Measurements from ENCODE around the gene EPHA2.

Gene EPHA2

DNA sequence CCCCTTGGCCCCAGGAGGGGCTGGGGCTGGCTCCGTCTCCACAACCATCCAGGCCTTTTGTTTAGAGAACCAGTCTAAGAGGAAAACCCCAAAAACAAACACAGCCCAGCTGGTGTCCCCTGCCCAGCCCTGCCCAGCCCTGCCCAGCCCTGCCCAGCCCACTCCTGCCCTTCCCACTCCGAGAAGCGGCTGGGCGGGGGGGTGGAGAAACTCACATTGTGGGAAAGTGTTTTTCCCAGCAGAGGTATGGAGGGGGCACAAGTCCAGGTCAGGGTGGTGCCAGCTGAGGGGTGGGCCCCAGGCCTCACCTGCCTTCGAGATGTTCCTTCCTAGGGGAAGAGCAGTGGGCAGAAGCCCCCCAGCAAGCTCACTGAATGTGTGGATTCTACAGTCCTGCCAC is 72.4 kb downstream of the EPHA2 start:
- ATAC-seq: no peak
- no peak for TF ChIP-seq ZC3H10 (CRISPR knock-in tag; IDR thresholded peaks at IDR 0.05)
- no peak for TF ChIP-seq ESRRG (CRISPR knock-in tag; IDR thresholded peaks at IDR 0.05)
- TF ChIP-seq, protein P1, sequence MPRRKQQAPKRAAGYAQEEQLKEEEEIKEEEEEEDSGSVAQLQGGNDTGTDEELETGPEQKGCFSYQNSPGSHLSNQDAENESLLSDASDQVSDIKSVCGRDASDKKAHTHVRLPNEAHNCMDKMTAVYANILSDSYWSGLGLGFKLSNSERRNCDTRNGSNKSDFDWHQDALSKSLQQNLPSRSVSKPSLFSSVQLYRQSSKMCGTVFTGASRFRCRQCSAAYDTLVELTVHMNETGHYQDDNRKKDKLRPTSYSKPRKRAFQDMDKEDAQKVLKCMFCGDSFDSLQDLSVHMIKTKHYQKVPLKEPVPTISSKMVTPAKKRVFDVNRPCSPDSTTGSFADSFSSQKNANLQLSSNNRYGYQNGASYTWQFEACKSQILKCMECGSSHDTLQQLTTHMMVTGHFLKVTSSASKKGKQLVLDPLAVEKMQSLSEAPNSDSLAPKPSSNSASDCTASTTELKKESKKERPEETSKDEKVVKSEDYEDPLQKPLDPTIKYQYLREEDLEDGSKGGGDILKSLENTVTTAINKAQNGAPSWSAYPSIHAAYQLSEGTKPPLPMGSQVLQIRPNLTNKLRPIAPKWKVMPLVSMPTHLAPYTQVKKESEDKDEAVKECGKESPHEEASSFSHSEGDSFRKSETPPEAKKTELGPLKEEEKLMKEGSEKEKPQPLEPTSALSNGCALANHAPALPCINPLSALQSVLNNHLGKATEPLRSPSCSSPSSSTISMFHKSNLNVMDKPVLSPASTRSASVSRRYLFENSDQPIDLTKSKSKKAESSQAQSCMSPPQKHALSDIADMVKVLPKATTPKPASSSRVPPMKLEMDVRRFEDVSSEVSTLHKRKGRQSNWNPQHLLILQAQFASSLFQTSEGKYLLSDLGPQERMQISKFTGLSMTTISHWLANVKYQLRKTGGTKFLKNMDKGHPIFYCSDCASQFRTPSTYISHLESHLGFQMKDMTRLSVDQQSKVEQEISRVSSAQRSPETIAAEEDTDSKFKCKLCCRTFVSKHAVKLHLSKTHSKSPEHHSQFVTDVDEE (CRISPR knock-in tag; IDR thresholded peaks at IDR 0.05): no peak
- TF ChIP-seq ISL1 (CRISPR knock-in tag; IDR thresholded peaks at IDR 0.05): no peak
- no peak for TF ChIP-seq PPARA (CRISPR knock-in tag; IDR thresholded peaks at IDR 0.05; ENCODE audit: borderline replicate concordance)
- TF ChIP-seq ZFP30 (CRISPR knock-in tag; IDR thresholded peaks at IDR 0.05): no peak
- TF ChIP-seq ZNF70 (CRISPR knock-in tag; IDR thresholded peaks at IDR 0.05): no peak
- TF ChIP-seq GLIS3 (CRISPR knock-in tag; IDR thresholded peaks at IDR 0.05): no peak
- no peak for TF ChIP-seq ZNF8 (CRISPR knock-in tag; IDR thresholded peaks at IDR 0.05)
- no peak for TF ChIP-seq RARB (CRISPR knock-in tag; IDR thresholded peaks at IDR 0.05)
- TF ChIP-seq ARNTL (CRISPR knock-in tag; IDR thresholded peaks at IDR 0.05; ENCODE audit: borderline replicate concordance, low read depth): no peak
- no peak for TF ChIP-seq BACH2 (CRISPR knock-in tag; IDR thresholded peaks at IDR 0.05; ENCODE audit: borderline replicate concordance)
- no peak for TF ChIP-seq TOX (CRISPR knock-in tag; IDR thresholded peaks at IDR 0.05; ENCODE audit: borderline replicate concordance)
- TF ChIP-seq, protein P2, sequence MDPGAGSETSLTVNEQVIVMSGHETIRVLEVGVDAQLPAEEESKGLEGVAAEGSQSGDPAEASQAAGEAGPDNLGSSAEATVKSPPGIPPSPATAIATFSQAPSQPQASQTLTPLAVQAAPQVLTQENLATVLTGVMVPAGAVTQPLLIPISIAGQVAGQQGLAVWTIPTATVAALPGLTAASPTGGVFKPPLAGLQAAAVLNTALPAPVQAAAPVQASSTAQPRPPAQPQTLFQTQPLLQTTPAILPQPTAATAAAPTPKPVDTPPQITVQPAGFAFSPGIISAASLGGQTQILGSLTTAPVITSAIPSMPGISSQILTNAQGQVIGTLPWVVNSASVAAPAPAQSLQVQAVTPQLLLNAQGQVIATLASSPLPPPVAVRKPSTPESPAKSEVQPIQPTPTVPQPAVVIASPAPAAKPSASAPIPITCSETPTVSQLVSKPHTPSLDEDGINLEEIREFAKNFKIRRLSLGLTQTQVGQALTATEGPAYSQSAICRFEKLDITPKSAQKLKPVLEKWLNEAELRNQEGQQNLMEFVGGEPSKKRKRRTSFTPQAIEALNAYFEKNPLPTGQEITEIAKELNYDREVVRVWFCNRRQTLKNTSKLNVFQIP (CRISPR knock-in tag; IDR thresholded peaks at IDR 0.05; ENCODE audit: borderline replicate concordance, low read depth): no peak
- TF ChIP-seq TCF4 (CRISPR knock-in tag; IDR thresholded peaks at IDR 0.05; ENCODE audit: borderline replicate concordance): no peak
- TF ChIP-seq, protein P3, sequence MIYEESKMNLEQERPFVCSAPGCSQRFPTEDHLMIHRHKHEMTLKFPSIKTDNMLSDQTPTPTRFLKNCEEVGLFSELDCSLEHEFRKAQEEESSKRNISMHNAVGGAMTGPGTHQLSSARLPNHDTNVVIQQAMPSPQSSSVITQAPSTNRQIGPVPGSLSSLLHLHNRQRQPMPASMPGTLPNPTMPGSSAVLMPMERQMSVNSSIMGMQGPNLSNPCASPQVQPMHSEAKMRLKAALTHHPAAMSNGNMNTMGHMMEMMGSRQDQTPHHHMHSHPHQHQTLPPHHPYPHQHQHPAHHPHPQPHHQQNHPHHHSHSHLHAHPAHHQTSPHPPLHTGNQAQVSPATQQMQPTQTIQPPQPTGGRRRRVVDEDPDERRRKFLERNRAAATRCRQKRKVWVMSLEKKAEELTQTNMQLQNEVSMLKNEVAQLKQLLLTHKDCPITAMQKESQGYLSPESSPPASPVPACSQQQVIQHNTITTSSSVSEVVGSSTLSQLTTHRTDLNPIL (CRISPR knock-in tag; IDR thresholded peaks at IDR 0.05; ENCODE audit: low read depth): no peak
- no peak for TF ChIP-seq SNAI2 (CRISPR knock-in tag; IDR thresholded peaks at IDR 0.05)
- TF ChIP-seq ZFP3 (CRISPR knock-in tag; IDR thresholded peaks at IDR 0.05): no peak
- TF ChIP-seq, protein P4, sequence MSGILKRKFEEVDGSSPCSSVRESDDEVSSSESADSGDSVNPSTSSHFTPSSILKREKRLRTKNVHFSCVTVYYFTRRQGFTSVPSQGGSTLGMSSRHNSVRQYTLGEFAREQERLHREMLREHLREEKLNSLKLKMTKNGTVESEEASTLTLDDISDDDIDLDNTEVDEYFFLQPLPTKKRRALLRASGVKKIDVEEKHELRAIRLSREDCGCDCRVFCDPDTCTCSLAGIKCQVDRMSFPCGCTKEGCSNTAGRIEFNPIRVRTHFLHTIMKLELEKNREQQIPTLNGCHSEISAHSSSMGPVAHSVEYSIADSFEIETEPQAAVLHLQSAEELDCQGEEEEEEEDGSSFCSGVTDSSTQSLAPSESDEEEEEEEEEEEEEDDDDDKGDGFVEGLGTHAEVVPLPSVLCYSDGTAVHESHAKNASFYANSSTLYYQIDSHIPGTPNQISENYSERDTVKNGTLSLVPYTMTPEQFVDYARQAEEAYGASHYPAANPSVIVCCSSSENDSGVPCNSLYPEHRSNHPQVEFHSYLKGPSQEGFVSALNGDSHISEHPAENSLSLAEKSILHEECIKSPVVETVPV (CRISPR knock-in tag; IDR thresholded peaks at IDR 0.05): no peak
- TF ChIP-seq, protein P5, sequence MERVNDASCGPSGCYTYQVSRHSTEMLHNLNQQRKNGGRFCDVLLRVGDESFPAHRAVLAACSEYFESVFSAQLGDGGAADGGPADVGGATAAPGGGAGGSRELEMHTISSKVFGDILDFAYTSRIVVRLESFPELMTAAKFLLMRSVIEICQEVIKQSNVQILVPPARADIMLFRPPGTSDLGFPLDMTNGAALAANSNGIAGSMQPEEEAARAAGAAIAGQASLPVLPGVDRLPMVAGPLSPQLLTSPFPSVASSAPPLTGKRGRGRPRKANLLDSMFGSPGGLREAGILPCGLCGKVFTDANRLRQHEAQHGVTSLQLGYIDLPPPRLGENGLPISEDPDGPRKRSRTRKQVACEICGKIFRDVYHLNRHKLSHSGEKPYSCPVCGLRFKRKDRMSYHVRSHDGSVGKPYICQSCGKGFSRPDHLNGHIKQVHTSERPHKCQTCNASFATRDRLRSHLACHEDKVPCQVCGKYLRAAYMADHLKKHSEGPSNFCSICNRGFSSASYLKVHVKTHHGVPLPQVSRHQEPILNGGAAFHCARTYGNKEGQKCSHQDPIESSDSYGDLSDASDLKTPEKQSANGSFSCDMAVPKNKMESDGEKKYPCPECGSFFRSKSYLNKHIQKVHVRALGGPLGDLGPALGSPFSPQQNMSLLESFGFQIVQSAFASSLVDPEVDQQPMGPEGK (CRISPR knock-in tag; IDR thresholded peaks at IDR 0.05; ENCODE audit: borderline replicate concordance): no peak

DNA sequence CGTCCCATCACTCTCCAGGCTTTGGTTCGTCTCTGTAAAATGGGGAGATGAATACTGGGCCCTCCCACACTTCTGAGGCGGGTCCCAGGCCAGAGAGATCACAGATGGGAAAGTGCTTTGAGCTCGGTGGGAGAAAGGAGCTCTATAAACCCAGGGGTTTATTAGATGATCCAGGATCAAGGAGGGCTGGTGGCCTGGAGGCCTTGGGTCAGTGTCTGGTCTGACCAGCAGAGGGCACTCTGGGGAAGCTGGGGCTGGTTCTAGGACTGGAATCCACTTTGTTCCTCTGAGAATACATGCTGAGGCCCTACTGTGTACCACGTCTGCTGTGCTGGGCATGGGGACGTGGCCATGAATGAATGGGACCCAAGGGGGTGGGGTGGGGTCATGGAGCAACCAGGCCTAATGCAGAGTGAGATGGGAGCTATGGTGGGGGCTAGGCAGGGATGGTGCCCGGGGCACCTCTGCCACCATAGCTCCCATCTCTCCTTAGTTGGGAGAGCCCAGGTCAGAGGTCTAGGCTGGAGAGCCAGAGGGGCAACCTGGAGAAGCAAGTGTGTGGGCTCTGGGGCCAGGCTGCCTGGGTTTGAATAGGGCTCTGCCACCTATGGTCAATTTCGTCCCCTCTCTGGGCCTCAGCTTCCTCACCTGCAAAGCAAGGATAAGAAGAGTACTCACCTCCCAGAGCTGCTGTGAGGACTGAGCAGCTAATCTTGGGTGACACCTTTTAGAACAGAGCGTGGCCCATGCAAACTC is 73.4 kb downstream of the EPHA2 start:
- peak; percentile 67 for ATAC-seq
- TF ChIP-seq SNAI2 (CRISPR knock-in tag; IDR thresholded peaks at IDR 0.05) (no peak), ISL1 (CRISPR knock-in tag; IDR thresholded peaks at IDR 0.05) (no peak), PPARA (CRISPR knock-in tag; IDR thresholded peaks at IDR 0.05; ENCODE audit: borderline replicate concordance) (no peak), ZNF8 (CRISPR knock-in tag; IDR thresholded peaks at IDR 0.05) (no peak), TCF4 (CRISPR knock-in tag; IDR thresholded peaks at IDR 0.05; ENCODE audit: borderline replicate concordance) (no peak), ESRRG (CRISPR knock-in tag; IDR thresholded peaks at IDR 0.05) (no peak), ZNF565 (CRISPR knock-in tag; conservative IDR thresholded peaks at IDR 0.05; ENCODE audit: low read depth) (no peak), RARB (CRISPR knock-in tag; IDR thresholded peaks at IDR 0.05) (no peak), ZFP3 (CRISPR knock-in tag; IDR thresholded peaks at IDR 0.05) (no peak), ZNF70 (CRISPR knock-in tag; IDR thresholded peaks at IDR 0.05) (no peak), CSDC2 (CRISPR knock-in tag; IDR thresholded peaks at IDR 0.05) (no peak), GLIS3 (CRISPR knock-in tag; IDR thresholded peaks at IDR 0.05) (no peak), ZFP30 (CRISPR knock-in tag; IDR thresholded peaks at IDR 0.05) (no peak)
- TF ChIP-seq, protein P1 (CRISPR knock-in tag; IDR thresholded peaks at IDR 0.05): no peak
- TF ChIP-seq, protein P3 (CRISPR knock-in tag; IDR thresholded peaks at IDR 0.05; ENCODE audit: low read depth): no peak
- TF ChIP-seq, protein P5 (CRISPR knock-in tag; IDR thresholded peaks at IDR 0.05; ENCODE audit: borderline replicate concordance): no peak

Data from SK-N-SH treated with all-trans-retinoic acid at 6 μM for 48 hours (cell line).